GM18505 (cell line): ENCODE measurements around the gene DACH1.
"Not testable (repeated sequence)": the region's sequence is repeated elsewhere in the genome, so short reads cannot be mapped to it uniquely, and the experiment has no call there.

Experiments
- ATAC-seq: cut with Tn5 transposase; IDR thresholded peaks from one replicate; pipeline ENCODE4 v1.9.1; 2021; ENCODE audit not compliant: unreplicated experiment
- POLR2A ChIP-seq: IDR thresholded peaks from 4 replicates; pipeline ENCODE4 v1.6.1; 2011; ENCODE audit warnings: borderline replicate concordance; ENCODE audit not compliant: insufficient read depth, insufficient read length; ENCODE audit errors: extremely low read depth

The DACH1 gene

GRCh38 chr13:71862459-71862943 lies 4.5 kb downstream of the DACH1 start:
- TF ChIP-seq POLR2A = no peak
- ATAC-seq = no peak

DNA sequence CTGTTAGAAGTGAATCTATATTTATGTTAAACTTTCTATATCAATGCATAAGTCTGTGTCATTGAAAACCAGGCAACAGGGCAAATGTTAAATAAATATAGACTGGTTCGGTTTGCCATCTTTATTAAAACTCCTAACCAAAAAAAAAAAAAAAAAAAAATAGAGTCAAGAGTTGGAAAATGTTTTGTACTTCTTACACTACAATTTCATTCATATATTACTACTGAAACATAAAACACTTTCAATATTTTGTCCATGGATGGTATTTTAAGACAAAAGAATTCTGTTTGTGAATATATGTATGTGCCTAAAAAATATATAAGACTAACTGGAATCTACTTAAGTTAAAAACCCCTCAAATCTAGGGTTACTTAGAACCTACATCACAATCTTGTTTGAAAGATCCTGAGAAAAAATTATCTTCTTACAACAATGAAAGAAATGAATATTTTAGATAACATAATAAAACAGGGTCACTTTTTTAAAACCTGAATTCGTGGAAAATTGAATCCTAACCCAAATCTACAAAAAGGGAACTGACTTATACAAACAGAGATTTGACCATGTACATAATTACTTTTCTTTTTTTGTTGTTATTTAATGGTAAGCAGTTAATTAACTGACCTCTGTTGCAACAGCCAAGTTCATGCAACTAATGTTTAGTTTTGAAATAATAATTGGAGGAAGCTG lies 5.1 kb downstream of the DACH1 start:
- no peak for TF ChIP-seq POLR2A
- no peak for ATAC-seq

DNA sequence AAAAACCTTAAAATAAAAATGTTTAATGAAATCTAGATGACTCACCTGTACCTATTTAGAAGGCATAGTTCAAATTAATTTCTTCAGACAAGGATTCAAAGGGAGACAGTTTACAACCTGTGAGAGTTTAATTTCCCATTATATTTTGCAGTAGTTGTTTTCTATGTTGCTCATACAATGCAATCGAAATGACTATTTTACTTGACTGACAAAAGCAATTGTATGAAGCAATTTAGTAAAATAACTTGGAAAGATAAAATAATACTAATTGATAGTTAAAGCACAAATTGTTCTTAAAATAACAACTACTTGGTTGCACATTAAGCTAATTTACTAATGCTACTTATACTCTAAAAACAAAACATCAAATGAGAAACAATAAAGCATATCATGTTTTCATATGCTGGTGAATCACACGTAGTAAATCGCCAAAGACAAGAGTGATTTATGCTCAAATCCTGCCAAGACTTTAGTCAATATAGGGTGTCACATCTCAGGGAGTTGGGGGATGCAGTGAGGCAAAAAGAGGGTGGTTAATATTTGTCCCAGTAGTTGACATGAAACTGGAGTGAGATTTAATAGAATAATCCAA lies 6.4 kb downstream of the DACH1 start:
- no peak for TF ChIP-seq POLR2A
- no peak for ATAC-seq

DNA sequence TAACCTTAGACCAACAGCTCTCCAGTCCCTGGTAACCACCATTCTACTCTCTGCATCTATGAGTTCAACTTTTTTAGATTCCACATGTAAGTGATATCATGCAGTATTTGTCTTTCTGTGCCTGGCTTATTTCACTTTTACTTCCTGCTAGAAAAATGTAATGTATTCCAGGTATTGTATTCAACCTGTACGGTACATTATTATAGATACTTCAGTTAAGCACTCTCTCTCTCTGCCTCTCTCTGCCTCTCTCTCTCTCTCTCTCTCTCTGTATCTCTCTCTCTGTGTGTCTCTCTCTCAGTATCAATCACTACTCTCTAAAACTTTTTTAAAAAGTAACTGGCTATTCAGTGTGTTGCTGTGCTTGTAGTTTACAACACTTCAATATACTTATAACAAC lies 8.4 kb downstream of the DACH1 start:
- ATAC-seq = no peak
- no peak for TF ChIP-seq POLR2A

- ATAC-seq = no peak
- TF ChIP-seq POLR2A = no peak
Measured at GRCh38 chr13:71856548-71857043, 10.4 kb downstream of the DACH1 start.

DNA sequence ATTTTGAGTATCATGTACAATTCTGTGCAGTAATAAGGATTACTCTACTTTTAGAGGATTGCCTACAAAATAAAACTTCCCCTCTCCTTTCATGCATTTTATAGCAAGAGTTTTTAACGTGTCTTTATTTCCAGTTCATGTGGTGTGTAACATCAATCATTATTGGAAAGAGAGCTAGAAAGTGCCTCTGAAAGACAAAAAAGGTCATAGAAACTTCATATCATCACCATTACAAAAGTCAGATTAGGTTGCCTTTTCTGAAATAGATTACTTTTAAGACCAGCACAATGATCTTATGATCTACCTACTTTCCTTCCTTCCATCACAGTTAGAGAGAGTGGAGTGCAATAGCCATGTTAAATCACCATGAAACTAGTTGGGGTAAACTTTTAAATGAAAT lies 12.6 kb downstream of the DACH1 start:
- no peak for TF ChIP-seq POLR2A
- no peak for ATAC-seq

GRCh38 chr13:71853725-71854124 lies 13.3 kb downstream of the DACH1 start:
- TF ChIP-seq POLR2A = no peak
- ATAC-seq = no peak

DNA sequence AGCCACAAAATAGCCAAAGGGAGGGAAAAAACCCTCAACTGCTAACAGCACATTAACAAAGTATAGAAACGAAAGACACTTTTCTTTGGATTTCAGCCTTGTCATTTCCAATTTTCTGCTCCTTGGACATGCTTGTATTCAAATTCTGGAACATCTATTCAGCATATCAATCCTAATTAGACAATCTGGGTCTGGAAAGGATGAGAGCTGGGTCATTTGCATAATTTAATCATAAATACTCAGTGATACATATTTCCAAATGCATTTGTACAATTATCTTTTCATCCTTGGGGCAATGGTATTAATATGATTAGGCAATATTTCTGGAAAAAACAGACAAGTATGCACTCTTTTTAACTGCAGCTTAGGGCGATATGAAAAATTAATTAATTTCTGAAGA lies 14.3 kb downstream of the DACH1 start:
- no peak for ATAC-seq
- TF ChIP-seq POLR2A = no peak

- TF ChIP-seq POLR2A = no peak
- no peak for ATAC-seq
Measured at GRCh38 chr13:71851498-71852409, 15.2 kb downstream of the DACH1 start.

- no peak for ATAC-seq
- TF ChIP-seq POLR2A = no peak
Measured at GRCh38 chr13:71842003-71842402, 25.0 kb downstream of the DACH1 start.

GRCh38 chr13:71838842-71839241 lies 28.2 kb downstream of the DACH1 start:
- no peak for ATAC-seq
- TF ChIP-seq POLR2A = no peak

GRCh38 chr13:71837582-71837981 lies 29.4 kb downstream of the DACH1 start:
- ATAC-seq = not testable (repeated sequence)

GRCh38 chr13:71831716-71832115 lies 35.3 kb downstream of the DACH1 start:
- TF ChIP-seq POLR2A = no peak
- ATAC-seq = no peak
